Transverse colon (tissue), 4 donors: ENCODE measurements around the gene KIAA1755.

Source experiments
- CTCF ChIP-seq, 5 experiments: fragments of 200-600 bp in 3 of 5; fragments of 450-650 bp in 2 of 5; sonication (generic) in 3 of 5; IDR thresholded peaks; 1 replicate in 2 of 5; 2 replicates in 3 of 5; pipeline ENCODE4 v1.5.1; 2016 to 2017; ENCODE audit warnings: antibody characterized with exemption in 5 of 5, inconsistent platforms in 3 of 5, mild to moderate bottlenecking in 2 of 5, moderate library complexity in 1 of 5
- EP300 ChIP-seq: sonication (generic); formaldehyde crosslinking; IDR thresholded peaks from one replicate; pipeline ENCODE4 v1.6.1; 2017; ENCODE audit warnings: antibody characterized with exemption, low read depth
- POLR2AphosphoS5 ChIP-seq, 3 donors: sonication (generic); formaldehyde crosslinking; IDR thresholded peaks; one replicate each; pipeline ENCODE4 v1.6.1; 2016; ENCODE audit warnings: antibody characterized with exemption in 3 of 3

- TF ChIP-seq POLR2AphosphoS5 (IDR thresholded peaks at IDR 0.05) (no peak), CTCF (IDR thresholded peaks at IDR 0.05) (no peak), EP300 (no peak)
Measured at GRCh38 chr20:38198238-38198861, 62.2 kb downstream of the KIAA1755 start.
